PC-3 (cell line): ENCODE results near the gene SEMA3F. TPM values are rescaled to one million over a fixed set of nuclear protein-coding genes. Genes with fewer than 3 reads are reported as not detected.
"Not testable (repeated sequence)": the region's sequence is repeated elsewhere in the genome, so short reads cannot be mapped to it uniquely, and the experiment has no call there.

Experiments
- ATAC-seq: fragments of 200-7000 bp; cut with Tn5 transposase; 2 replicates; pipeline ENCODE4 v1.9.1; 2020; ENCODE audit warnings: mild to moderate bottlenecking, moderate library complexity
- BruUV-seq: library from RNA; stranded (reverse); fragments of 400-500 nt; replicated peaks from 2 replicates; lab custom pipeline; 2021; lab: Mats Ljungman, UMichigan
- CTCF ChIA-PET: fragments of 300-600 bp; sonication (Branson Sonifier 250); formaldehyde crosslinking; loops from one replicate; lab custom pipeline; 2022; ENCODE audit warnings: antibody characterized with exemption; lab: Charles Lee
- POLR2A ChIA-PET: fragments of 300-600 bp; sonication (Branson Sonifier 250); formaldehyde crosslinking; loops from one replicate; lab custom pipeline; 2022; ENCODE audit warnings: antibody characterized with exemption; ENCODE audit not compliant: unreplicated experiment; lab: Charles Lee
- DNase-seq: peaks from one replicate; pipeline ENCODE4 v3.0.0-alpha.2; 2015
- H2AFZ ChIP-seq: fragments of 300-600 bp; sonication (generic); 2 replicates; pipeline ENCODE4 v1.6.0; 2016; ENCODE audit warnings: antibody characterized with exemption, low read length
- H3F3A ChIP-seq: fragments of 300-600 bp; sonication (generic); one replicate; pipeline ENCODE4 v1.6.0; 2017; ENCODE audit warnings: antibody characterized with exemption, low read length, control low read depth, mild to moderate bottlenecking; ENCODE audit not compliant: unreplicated experiment
- H3K27ac ChIP-seq: fragments of 300-600 bp; sonication (generic); 2 replicates; pipeline ENCODE4 v1.5.1; 2016; ENCODE audit warnings: mild to moderate bottlenecking, low read length
- H3K27me3 ChIP-seq: fragments of 300-600 bp; sonication (generic); 2 replicates; pipeline ENCODE4 v1.6.1; 2016; ENCODE audit warnings: low read length, mixed read lengths
- H3K36me3 ChIP-seq: fragments of 300-600 bp; sonication (generic); 2 replicates; pipeline ENCODE4 v1.6.1; 2016; ENCODE audit warnings: low read depth, mixed run types, low read length, mixed read lengths
- H3K4me1 ChIP-seq: fragments of 300-600 bp; sonication (generic); 2 replicates; pipeline ENCODE4 v1.5.1; 2016; ENCODE audit warnings: low read length; ENCODE audit not compliant: insufficient read depth
- H3K4me2 ChIP-seq: fragments of 300-600 bp; sonication (generic); 2 replicates; pipeline ENCODE4 v1.6.0; 2016; ENCODE audit warnings: low read length
- H3K4me3 ChIP-seq: fragments of 300-600 bp; sonication (generic); 2 replicates; pipeline ENCODE4 v1.5.1; 2016; ENCODE audit warnings: mild to moderate bottlenecking, low read length, mixed read lengths
- H3K79me2 ChIP-seq: fragments of 300-600 bp; sonication (generic); 2 replicates; pipeline ENCODE4 v1.6.1; 2017; ENCODE audit warnings: low read length, mixed read lengths
- H3K9ac ChIP-seq: fragments of 300-600 bp; sonication (generic); 2 replicates; pipeline ENCODE4 v1.6.0; 2016; ENCODE audit warnings: mild to moderate bottlenecking, low read length
- H3K9me2 ChIP-seq: fragments of 300-600 bp; sonication (generic); replicated peaks from 2 replicates; pipeline ENCODE4 v1.6.1; 2016; ENCODE audit warnings: mixed run types, low read length, mixed read lengths
- H3K9me3 ChIP-seq: fragments of 300-600 bp; sonication (generic); 2 replicates; pipeline ENCODE4 v1.6.1; 2016; ENCODE audit warnings: low read length, mixed read lengths
- H4K20me1 ChIP-seq: fragments of 300-600 bp; sonication (generic); 2 replicates; pipeline ENCODE4 v1.6.1; 2016; ENCODE audit warnings: low read length, mixed read lengths
- EZH2 ChIP-seq: fragments of 300-600 bp; sonication (generic); IDR thresholded peaks from one replicate; pipeline ENCODE4 v1.6.1; 2017; ENCODE audit warnings: antibody characterized with exemption, mild to moderate bottlenecking, low read length; ENCODE audit not compliant: unreplicated experiment
- EZH2phosphoT487 ChIP-seq: fragments of 300-600 bp; sonication (generic); IDR thresholded peaks from 2 replicates; pipeline ENCODE4 v1.6.1; 2018; ENCODE audit warnings: mild to moderate bottlenecking, antibody characterized with exemption, low read length, borderline replicate concordance
- intact Hi-C: fragments of 100-400 bp; cut with micrococcal nuclease; formaldehyde crosslinking; loops from 2 replicates; pipeline ENCODE4 v1.9.0; 2023
- total RNA-seq: library from RNA; depleted of rRNA; stranded (reverse); fragments of >200 nt; gene quantifications from 2 replicates; pipeline ENCODE4 v1.2.3, GENCODE V29; 2014
- TF ChIP-seq, protein P1 (sequence below): fragments of 300-600 bp; sonication (generic); conservative IDR thresholded peaks from 2 replicates; pipeline ENCODE4 v1.5.1; 2017; ENCODE audit warnings: antibody characterized with exemption, low read depth, mild to moderate bottlenecking, low read length

SEMA3F gene
- total RNA-seq, 1 experiment from 2014 or later, result 50.5 TPM

- H2AFZ ChIP-seq, result peak overlapping the region; percentile 94
- no peaks in the 10 kb centered on the region for H3K27me3 ChIP-seq
- peak overlapping the region; percentile 74 for H3K4me3 ChIP-seq
- no peaks in the 10 kb centered on the region for H3K9me2 ChIP-seq
- intact Hi-C loops, result loop anchor here (1.0 to 5.0 kb wide), 4 partner anchors 19 to 70 kb away; partner anchors contain the start of gene SEMA3F
- H3K27ac ChIP-seq, result peak overlapping the region; percentile 57
- H3F3A ChIP-seq, result no peaks in the 10 kb centered on the region
- peaks cover 10% of the 10 kb centered on the region; the same call in 1 of the 2 replicates for H3K4me1 ChIP-seq
- peak; percentile 85 for ATAC-seq
- POLR2A ChIA-PET, result interaction anchor here (0.6 kb wide), 1 partner anchor 110 kb away, joined by 4 read pairs; no protein-coding TSS in a partner anchor
- no peaks in the 10 kb centered on the region for H4K20me1 ChIP-seq
- peak overlapping the region; percentile 64 for H3K9ac ChIP-seq
- H3K4me2 ChIP-seq, result peak overlapping the region; percentile 93
- no peaks in the 10 kb centered on the region for H3K36me3 ChIP-seq
- TSS peak; percentile 76 for BruUV-seq
- CTCF ChIA-PET, result interaction anchor here (0.6 to 2.3 kb wide), 5 partner anchors 8 to 36 kb away, joined by 3 to 22 read pairs (median 6); partner anchors contain the start of gene GNAI2
- no peaks in the 10 kb centered on the region for H3K9me3 ChIP-seq
- TF ChIP-seq EZH2phosphoT487, result no peak
- no peak for TF ChIP-seq EZH2
- TF ChIP-seq, protein P1, sequence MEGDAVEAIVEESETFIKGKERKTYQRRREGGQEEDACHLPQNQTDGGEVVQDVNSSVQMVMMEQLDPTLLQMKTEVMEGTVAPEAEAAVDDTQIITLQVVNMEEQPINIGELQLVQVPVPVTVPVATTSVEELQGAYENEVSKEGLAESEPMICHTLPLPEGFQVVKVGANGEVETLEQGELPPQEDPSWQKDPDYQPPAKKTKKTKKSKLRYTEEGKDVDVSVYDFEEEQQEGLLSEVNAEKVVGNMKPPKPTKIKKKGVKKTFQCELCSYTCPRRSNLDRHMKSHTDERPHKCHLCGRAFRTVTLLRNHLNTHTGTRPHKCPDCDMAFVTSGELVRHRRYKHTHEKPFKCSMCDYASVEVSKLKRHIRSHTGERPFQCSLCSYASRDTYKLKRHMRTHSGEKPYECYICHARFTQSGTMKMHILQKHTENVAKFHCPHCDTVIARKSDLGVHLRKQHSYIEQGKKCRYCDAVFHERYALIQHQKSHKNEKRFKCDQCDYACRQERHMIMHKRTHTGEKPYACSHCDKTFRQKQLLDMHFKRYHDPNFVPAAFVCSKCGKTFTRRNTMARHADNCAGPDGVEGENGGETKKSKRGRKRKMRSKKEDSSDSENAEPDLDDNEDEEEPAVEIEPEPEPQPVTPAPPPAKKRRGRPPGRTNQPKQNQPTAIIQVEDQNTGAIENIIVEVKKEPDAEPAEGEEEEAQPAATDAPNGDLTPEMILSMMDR, result peak; percentile 77
- peak; percentile 98 for DNase-seq
- H3K79me2 ChIP-seq, result no peaks in the 10 kb centered on the region
Observed at GRCh38 chr3:50227390-50228183, 72.5 kb downstream of the SEMA3F start.

DNA sequence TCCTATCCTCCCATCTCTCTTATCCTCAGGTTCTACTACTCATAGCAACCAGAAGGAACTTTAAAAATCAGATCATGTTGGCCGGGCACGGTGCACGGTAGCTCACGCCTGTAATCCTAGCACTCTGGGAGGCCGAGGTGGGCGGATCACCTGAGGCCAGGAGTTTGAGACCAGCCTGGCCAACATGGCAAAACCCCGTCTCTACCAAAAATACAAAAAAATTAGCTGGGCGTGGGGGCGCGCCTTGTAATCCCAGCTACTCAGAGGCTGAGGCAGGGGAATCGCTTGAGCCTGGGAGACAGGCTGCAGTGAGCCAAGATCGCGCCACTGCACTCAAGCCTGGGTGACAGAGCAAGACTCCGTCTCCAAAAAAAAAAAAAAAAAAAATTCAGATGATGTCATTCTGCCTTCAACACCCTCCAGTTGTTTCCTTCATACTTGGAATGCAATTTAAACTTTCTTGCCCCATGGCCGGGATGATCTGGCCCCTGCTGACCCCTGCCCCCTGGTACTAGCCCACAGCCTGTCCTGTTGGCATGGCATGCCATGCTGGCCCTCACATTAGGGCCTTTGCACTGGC, 73.2 kb downstream of the SEMA3F start:
- H3K4me1 ChIP-seq, H3K36me3 ChIP-seq, H3K79me2 ChIP-seq, H3K27me3 ChIP-seq, H3K9me3 ChIP-seq, H3F3A ChIP-seq, BruUV-seq, H3K27ac ChIP-seq, H3K9me2 ChIP-seq, ATAC-seq, DNase-seq, H4K20me1 ChIP-seq, POLR2A ChIA-PET: not testable (repeated sequence)
- peak overlapping the region; percentile 64 for H3K9ac ChIP-seq
- peak overlapping the region; percentile 74 for H3K4me3 ChIP-seq
- H2AFZ ChIP-seq, result peak overlapping the region; percentile 88; the same call in 1 of the 2 replicates
- CTCF ChIA-PET, result interaction anchor here (0.6 to 2.3 kb wide), 2 partner anchors 18 to 35 kb away, joined by 6 to 15 read pairs; no protein-coding TSS in a partner anchor
- peak overlapping the region; percentile 93 for H3K4me2 ChIP-seq
- intact Hi-C loops, result loop anchor here (5.0 kb wide), 1 partner anchor 71 kb away; the partner anchor contains the start of gene SEMA3F

DNA sequence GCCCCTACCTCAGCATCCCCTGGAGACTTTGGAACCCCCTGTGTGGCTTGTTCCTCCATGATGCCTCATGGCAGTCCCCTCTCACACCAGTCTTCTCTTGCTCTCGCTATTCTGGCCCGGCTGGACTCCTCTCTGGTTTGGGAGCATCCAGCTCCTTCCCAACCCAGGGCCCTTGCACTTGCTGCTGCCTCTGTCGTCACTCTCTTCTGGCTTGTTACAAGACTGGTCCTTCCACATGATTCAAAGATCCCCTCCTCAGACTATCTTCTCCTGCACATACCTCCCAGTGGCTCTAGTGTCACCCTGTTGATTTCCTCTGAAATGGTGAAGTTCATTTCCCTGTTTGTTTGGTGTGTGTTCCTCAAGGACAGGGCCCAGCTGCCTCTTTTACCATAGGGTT, 74.4 kb downstream of the SEMA3F start:
- ATAC-seq (no peak), DNase-seq (no peak)
- no TSS peak for BruUV-seq
- H3K27ac ChIP-seq, result no peak overlapping the region
- H3K9me3 ChIP-seq, result no peaks in the 10 kb centered on the region
- no peak overlapping the region for H3K4me3 ChIP-seq
- no peak overlapping the region for H2AFZ ChIP-seq
- no peaks in the 10 kb centered on the region for H3F3A ChIP-seq
- H3K79me2 ChIP-seq, result no peaks in the 10 kb centered on the region
- H3K4me2 ChIP-seq, result no peak overlapping the region
- CTCF ChIA-PET, result interaction anchor here (0.6 to 1.6 kb wide), 2 partner anchors 17 to 117 kb away, joined by 6 to 22 read pairs; no protein-coding TSS in a partner anchor
- POLR2A ChIA-PET, result no interaction called here
- intact Hi-C loops, result loop anchor here (5.0 kb wide), 1 partner anchor 72 kb away; the partner anchor contains the start of gene SEMA3F
- no peaks in the 10 kb centered on the region for H3K36me3 ChIP-seq
- no peaks in the 10 kb centered on the region for H4K20me1 ChIP-seq
- TF ChIP-seq, protein P1, result no peak
- TF ChIP-seq EZH2phosphoT487 (no peak), EZH2 (no peak)
- no peaks in the 10 kb centered on the region for H3K9me2 ChIP-seq
- no peak overlapping the region for H3K9ac ChIP-seq
- H3K27me3 ChIP-seq, result no peaks in the 10 kb centered on the region
- peaks cover 7% of the 10 kb centered on the region; the same call in 1 of the 2 replicates for H3K4me1 ChIP-seq
